H9 (cell line): ENCODE results near the gene MXI1. TPM values are rescaled to one million over a fixed set of nuclear protein-coding genes. Genes with fewer than 3 reads are reported as not detected.
A peak's percentile ranks its signal among the peaks of the same experiment; 100 is the strongest.

Experiments
- DNase-seq: peaks from one replicate; pipeline ENCODE4 v3.0.0-alpha.2; 2017
- H2AFZ ChIP-seq: one replicate; pipeline ENCODE4 v1.6.1; 2013; ENCODE audit warnings: mild to moderate bottlenecking, low read length, control low read depth, moderate library complexity
- H2AK5ac ChIP-seq: 2 replicates; pipeline ENCODE4 v1.6.1; 2013; ENCODE audit warnings: low read length, control low read depth, mixed read lengths; ENCODE audit not compliant: insufficient read length
- H2BK120ac ChIP-seq: one replicate; pipeline ENCODE4 v1.6.1; 2013; ENCODE audit warnings: low read depth, mild to moderate bottlenecking, low read length, control low read depth, inconsistent platforms; ENCODE audit not compliant: poor library complexity, severe bottlenecking
- H2BK12ac ChIP-seq: 2 replicates; pipeline ENCODE4 v1.6.1; 2013; ENCODE audit warnings: low read length, control low read depth, mixed read lengths, low read depth; ENCODE audit not compliant: insufficient read length
- H2BK15ac ChIP-seq: 2 replicates; pipeline ENCODE4 v1.6.1; 2013; ENCODE audit warnings: low read depth, low read length, control low read depth
- H2BK20ac ChIP-seq: one replicate; pipeline ENCODE4 v1.6.1; 2013; ENCODE audit warnings: low read depth, mild to moderate bottlenecking, low read length, control low read depth, inconsistent platforms; ENCODE audit not compliant: poor library complexity, severe bottlenecking
- H2BK5ac ChIP-seq: 2 replicates; pipeline ENCODE4 v1.6.1; 2013; ENCODE audit warnings: low read length, control low read depth, mixed read lengths; ENCODE audit not compliant: insufficient read length
- H3K14ac ChIP-seq: 2 replicates; pipeline ENCODE4 v1.6.1; 2013; ENCODE audit warnings: low read length, control low read depth; ENCODE audit not compliant: insufficient read depth
- H3K18ac ChIP-seq: 2 replicates; pipeline ENCODE4 v1.6.1; 2013; ENCODE audit warnings: low read depth, mild to moderate bottlenecking, mixed read lengths, low read length, control low read depth; ENCODE audit not compliant: insufficient read length
- H3K23ac ChIP-seq: 2 replicates; pipeline ENCODE4 v1.6.1; 2013; ENCODE audit warnings: low read length, control low read depth, mixed read lengths, low read depth; ENCODE audit not compliant: insufficient read length
- H3K23me2 ChIP-seq: 2 replicates; pipeline ENCODE4 v1.6.1; 2013; ENCODE audit warnings: low read depth, mild to moderate bottlenecking, mixed read lengths, low read length, control low read depth; ENCODE audit not compliant: insufficient read length, poor library complexity, severe bottlenecking
- H3K27ac ChIP-seq: 2 replicates; pipeline ENCODE4 v1.5.1; 2013; ENCODE audit warnings: low read length, control low read depth, mixed read lengths, low read depth; ENCODE audit not compliant: insufficient read length
- H3K27me3 ChIP-seq: 2 replicates; pipeline ENCODE4 v1.6.1; 2013; ENCODE audit warnings: low read length, control low read depth, inconsistent platforms; ENCODE audit not compliant: insufficient read depth
- H3K4ac ChIP-seq: 2 replicates; pipeline ENCODE4 v1.6.1; 2013; ENCODE audit warnings: low read depth, mild to moderate bottlenecking, control low read depth, inconsistent platforms, low read length, moderate library complexity
- H3K4me1 ChIP-seq: 2 replicates; pipeline ENCODE4 v1.6.1; 2013; ENCODE audit warnings: low read length, control low read depth, inconsistent platforms; ENCODE audit not compliant: insufficient read depth
- H3K4me2 ChIP-seq: 2 replicates; pipeline ENCODE4 v1.6.1; 2013; ENCODE audit warnings: low read length, control low read depth, mixed read lengths; ENCODE audit not compliant: insufficient read length, insufficient read depth
- H3K56ac ChIP-seq: 2 replicates; pipeline ENCODE4 v1.6.1; 2013; ENCODE audit warnings: low read depth, mild to moderate bottlenecking, mixed read lengths, low read length, control low read depth; ENCODE audit not compliant: insufficient read length
- H3K79me1 ChIP-seq: 2 replicates; pipeline ENCODE4 v1.6.1; 2013; ENCODE audit warnings: low read depth, mild to moderate bottlenecking, moderate library complexity, low read length, control low read depth, inconsistent platforms; ENCODE audit not compliant: insufficient read depth, poor library complexity, severe bottlenecking
- H3K79me2 ChIP-seq: 2 replicates; pipeline ENCODE4 v1.6.1; 2013; ENCODE audit warnings: low read length, control low read depth, inconsistent platforms; ENCODE audit not compliant: insufficient read depth
- H3K9ac ChIP-seq: 2 replicates; pipeline ENCODE4 v1.6.1; 2013; ENCODE audit warnings: low read length, control low read depth, mixed read lengths; ENCODE audit not compliant: insufficient read length; ENCODE audit errors: extremely low read depth
- H3K9me3 ChIP-seq: one replicate; pipeline ENCODE4 v1.6.1; 2013; ENCODE audit warnings: low read depth, low read length, inconsistent platforms; ENCODE audit not compliant: control insufficient read depth
- H3T11ph ChIP-seq: one replicate; pipeline ENCODE4 v1.6.1; 2013; ENCODE audit warnings: mild to moderate bottlenecking, low read length, control low read depth, inconsistent platforms
- H4K20me1 ChIP-seq: one replicate; pipeline ENCODE4 v1.6.1; 2013; ENCODE audit not compliant: control insufficient read depth, insufficient read length, insufficient read depth
- H4K5ac ChIP-seq: 2 replicates; pipeline ENCODE4 v1.6.1; 2013; ENCODE audit warnings: low read depth, mild to moderate bottlenecking, mixed read lengths, low read length, control low read depth; ENCODE audit not compliant: insufficient read length
- H4K8ac ChIP-seq: replicated peaks from 2 replicates; pipeline ENCODE4 v1.6.1; 2013; ENCODE audit warnings: low read length, control low read depth, mixed read lengths, low read depth; ENCODE audit not compliant: insufficient read length
- H4K91ac ChIP-seq: 2 replicates; pipeline ENCODE4 v1.6.1; 2013; ENCODE audit warnings: low read depth, mild to moderate bottlenecking, moderate library complexity, mixed read lengths, low read length, control low read depth; ENCODE audit not compliant: insufficient read length
- H3K27ac Mint-ChIP-seq, 3 experiments: 2 replicates in 2 of 3; 3 replicates in 1 of 3; pipeline ENCODE4 v1.8.0; 2020 to 2021; ENCODE audit warnings: mixed read lengths in 3 of 3, mild to moderate bottlenecking in 1 of 3, moderate library complexity in 1 of 3
- H3K27me3 Mint-ChIP-seq: 2 replicates; pipeline ENCODE4 v1.8.0; 2021; ENCODE audit warnings: low read depth, mild to moderate bottlenecking, moderate library complexity, mixed read lengths
- H3K36me3 Mint-ChIP-seq, 3 experiments: 2 replicates in 2 of 3; 3 replicates in 1 of 3; pipeline ENCODE4 v1.8.0; 2020 to 2021; ENCODE audit warnings: low read depth in 3 of 3, mixed read lengths in 3 of 3; ENCODE audit not compliant: insufficient read depth in 1 of 3
- H3K4me1 Mint-ChIP-seq, 2 experiments: 2 replicates each; pipeline ENCODE4 v1.8.0; 2020; ENCODE audit warnings: mixed read lengths in 2 of 2
- H3K4me3 Mint-ChIP-seq, 2 experiments: 2 replicates in 1 of 2; 3 replicates in 1 of 2; pipeline ENCODE4 v1.8.0; 2020 to 2021; ENCODE audit warnings: mild to moderate bottlenecking in 2 of 2, mixed read lengths in 2 of 2, moderate library complexity in 1 of 2
- H3K9me3 Mint-ChIP-seq, 2 experiments: 2 replicates in 1 of 2; 3 replicates in 1 of 2; pipeline ENCODE4 v1.8.0; 2020; ENCODE audit warnings: mild to moderate bottlenecking in 2 of 2, mixed read lengths in 2 of 2, moderate library complexity in 1 of 2
- CTCF ChIP-seq: fragments of 200-600 bp; sonication (generic); conservative IDR thresholded peaks from 3 replicates; pipeline ENCODE4 v1.8.0; 2021; ENCODE audit warnings: antibody characterized with exemption, mild to moderate bottlenecking
- WGBS: extraction: QIAGEN DNeasy Blood & Tissue Kit; methylation state at CpG from one replicate; pipeline ENCODE4 v1.1.7; 2013; ENCODE audit warnings: missing lambda C conversion rate, low lambda C conversion rate, mixed read lengths; ENCODE audit not compliant: insufficient read length; ENCODE audit errors: extremely low coverage; 5-methylcytosine and 5-hydroxymethylcytosine counted together
- total RNA-seq: library from RNA; stranded (reverse); gene quantifications from 2 replicates; pipeline ENCODE4 v1.2.1, GENCODE V29; 2021

MXI1 gene
- total RNA-seq, 1 experiment from 2014 or later: 5.6 TPM

DNA sequence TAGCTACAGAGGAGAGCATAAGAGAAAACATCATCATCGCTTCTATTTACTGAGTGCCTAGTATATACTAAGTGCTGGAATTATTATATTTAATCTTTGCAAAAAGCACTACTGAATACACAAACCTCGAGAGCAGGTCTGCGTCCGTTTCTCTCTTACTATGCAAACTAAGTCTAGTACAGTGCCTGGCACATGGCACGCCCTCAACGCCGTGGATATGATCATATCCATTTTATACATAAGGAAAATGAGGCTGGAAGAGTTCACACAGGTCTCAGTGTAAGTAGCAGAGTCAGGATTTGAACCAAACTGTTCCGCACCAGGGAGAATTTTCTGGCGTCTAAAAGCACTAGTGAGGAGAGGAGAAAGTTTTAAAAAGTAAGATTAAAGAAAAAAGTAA is 17.6 kb downstream of the MXI1 start:
- Histone ChIP-seq H3K4me2 (peak overlapping the region; percentile 28), H4K20me1 (no peaks in the 10 kb centered on the region), H3K79me2 (no peaks in the 10 kb centered on the region), H3K9ac (no peak overlapping the region), H4K8ac (no peak overlapping the region), H2BK20ac (no peak overlapping the region), H3K56ac (no peak overlapping the region), H3K18ac (no peak overlapping the region), H3K14ac (no peak overlapping the region), H3K23ac (no peak overlapping the region), H4K91ac (no peak overlapping the region), H3K79me1 (no peaks in the 10 kb centered on the region), H3K4me1 (peaks cover 7% of the 10 kb centered on the region; the same call in 1 of the 2 replicates), H4K5ac (no peak overlapping the region), H3K23me2 (peaks cover 7% of the 10 kb centered on the region), H2BK5ac (no peak overlapping the region), H3K27me3 (no peaks in the 10 kb centered on the region), H3K4ac (no peak overlapping the region), H2BK15ac (no peak overlapping the region), H3T11ph (no peak overlapping the region), H2BK120ac (no peak overlapping the region), H3K9me3 (no peaks in the 10 kb centered on the region), H2AK5ac (no peak overlapping the region), H3K27ac (no peak overlapping the region), H2AFZ (no peak overlapping the region), H2BK12ac (no peak overlapping the region)
- Mint-ChIP-seq H3K4me1 (peaks cover 39 to 41% of the 10 kb centered on the region in 2 experiments), H3K4me3 (peak overlapping the region; percentile 62 to 82), H3K9me3 (no peaks in the 10 kb centered on the region), H3K27me3 (peaks cover 50% of the 10 kb centered on the region), H3K36me3 (peaks cover 2 to 5% (median 2%) of the 10 kb centered on the region in 3 experiments; a peak in 3 of 7 replicates), H3K27ac (no peak overlapping the region; a peak in 1 of 7 replicates)
- no peak for DNase-seq
- no CpG with 5 or more reads among the region's 9 CpGs for WGBS
- no peak for TF ChIP-seq CTCF
